MCF 10A (cell line): Measurements from ENCODE around the gene COBL. TPM values are rescaled to one million over a fixed set of nuclear protein-coding genes. Genes with fewer than 3 reads are reported as not detected.

Experiments used
- BruUV-seq: library from RNA; stranded (reverse); fragments of 400-500 nt; replicated peaks from 2 replicates; lab custom pipeline; 2021; lab: Mats Ljungman, UMichigan
- CTCF ChIA-PET: fragments of 300-600 bp; sonication (Branson Sonifier 250); formaldehyde crosslinking; extraction: SDS; loops from one replicate; lab custom pipeline; 2021; ENCODE audit warnings: antibody characterized with exemption, inconsistent platforms; lab: Yijun Ruan, JAX
- POLR2A ChIA-PET: fragments of 300-600, 350-650 bp; sonication (Branson Sonifier 250); formaldehyde crosslinking; extraction: SDS; loops from one replicate; lab custom pipeline; 2020; ENCODE audit warnings: antibody characterized with exemption, inconsistent platforms; lab: Yijun Ruan, JAX
- DNase-seq: peaks from one replicate; pipeline ENCODE4 v3.0.0-alpha.2; 2018; ENCODE audit not compliant: unreplicated experiment
- H3K27ac Mint-ChIP-seq: one replicate; pipeline ENCODE4 v1.8.0; 2022; ENCODE audit warnings: mild to moderate bottlenecking, low read depth, mixed read lengths; ENCODE audit not compliant: unreplicated experiment
- H3K27me3 Mint-ChIP-seq: one replicate; pipeline ENCODE4 v1.8.0; 2022; ENCODE audit warnings: mixed read lengths; ENCODE audit not compliant: insufficient read depth, unreplicated experiment
- H3K36me3 Mint-ChIP-seq: one replicate; pipeline ENCODE4 v1.8.0; 2022; ENCODE audit warnings: mild to moderate bottlenecking, moderate library complexity, mixed read lengths; ENCODE audit not compliant: insufficient read depth, unreplicated experiment
- H3K4me1 Mint-ChIP-seq: one replicate; pipeline ENCODE4 v1.8.0; 2022; ENCODE audit warnings: mixed read lengths; ENCODE audit not compliant: insufficient read depth, unreplicated experiment
- H3K4me3 Mint-ChIP-seq: one replicate; pipeline ENCODE4 v1.8.0; 2022; ENCODE audit warnings: mild to moderate bottlenecking, moderate library complexity, mixed read lengths; ENCODE audit not compliant: unreplicated experiment
- H3K9me3 Mint-ChIP-seq: one replicate; pipeline ENCODE4 v1.8.0; 2022; ENCODE audit warnings: mixed read lengths; ENCODE audit not compliant: unreplicated experiment
- CTCF ChIP-seq: fragments of 200-600 bp; IDR thresholded peaks from one replicate; pipeline ENCODE4 v1.8.0; 2022; ENCODE audit warnings: antibody characterized with exemption, mild to moderate bottlenecking; ENCODE audit not compliant: unreplicated experiment
- intact Hi-C: fragments of 100-400 bp; cut with micrococcal nuclease; formaldehyde crosslinking; loops from 2 replicates; pipeline ENCODE4 v1.14.1; 2022
- total RNA-seq: library from RNA; stranded (reverse); gene quantifications from 2 replicates; pipeline ENCODE4 v1.2.3, GENCODE V29; 2022

Gene COBL
- total RNA-seq, 1 experiment from 2014 or later, result 12.3 TPM

GRCh38 chr7:51078653-51079052, 238.0 kb downstream of the COBL start:
- Mint-ChIP-seq H3K4me3 (no peak overlapping the region), H3K9me3 (no peaks in the 10 kb centered on the region), H3K4me1 (no peaks in the 10 kb centered on the region), H3K27me3 (no peaks in the 10 kb centered on the region), H3K27ac (no peak overlapping the region), H3K36me3 (no peaks in the 10 kb centered on the region)
- no peak for TF ChIP-seq CTCF
- no TSS peak for BruUV-seq
- no peak for DNase-seq
- CTCF ChIA-PET, result interaction anchor here (0.6 to 2.2 kb wide), 7 partner anchors 10 to 479 kb away, joined by 3 to 10 read pairs (median 3); no protein-coding TSS in a partner anchor
- intact Hi-C loops, result no loop called here
- POLR2A ChIA-PET, result no interaction called here

GRCh38 chr7:51077987-51078370, 238.6 kb downstream of the COBL start:
- ChIA-PET CTCF (interaction anchor here (0.5 to 1.7 kb wide), 4 partner anchors 10 to 558 kb away, joined by 3 to 5 read pairs (median 4); no protein-coding TSS in a partner anchor), POLR2A (no interaction called here)
- Mint-ChIP-seq H3K9me3 (no peaks in the 10 kb centered on the region), H3K36me3 (no peaks in the 10 kb centered on the region), H3K27ac (no peak overlapping the region), H3K4me1 (no peaks in the 10 kb centered on the region), H3K27me3 (no peaks in the 10 kb centered on the region), H3K4me3 (no peak overlapping the region)
- no peak for TF ChIP-seq CTCF
- intact Hi-C loops, result no loop called here
- no TSS peak for BruUV-seq
- no peak for DNase-seq

- no peaks in the 10 kb centered on the region for H3K36me3 Mint-ChIP-seq
- H3K27ac Mint-ChIP-seq, result no peak overlapping the region
- BruUV-seq, result no TSS peak
- no peak for TF ChIP-seq CTCF
- no peak overlapping the region for H3K4me3 Mint-ChIP-seq
- POLR2A ChIA-PET, result no interaction called here
- no peaks in the 10 kb centered on the region for H3K4me1 Mint-ChIP-seq
- CTCF ChIA-PET, result interaction anchor here (0.5 to 1.7 kb wide), 7 partner anchors 10 to 557 kb away, joined by 3 to 6 read pairs (median 4); no protein-coding TSS in a partner anchor
- no peaks in the 10 kb centered on the region for H3K9me3 Mint-ChIP-seq
- intact Hi-C loops, result no loop called here
- H3K27me3 Mint-ChIP-seq, result no peaks in the 10 kb centered on the region
- DNase-seq, result no peak
Measured at GRCh38 chr7:51077316-51077986, 239.2 kb downstream of the COBL start.

- H3K9me3 Mint-ChIP-seq, result no peaks in the 10 kb centered on the region
- TF ChIP-seq CTCF, result no peak
- no peaks in the 10 kb centered on the region for H3K36me3 Mint-ChIP-seq
- DNase-seq, result no peak
- BruUV-seq, result no TSS peak
- H3K27me3 Mint-ChIP-seq, result no peaks in the 10 kb centered on the region
- no peak overlapping the region for H3K27ac Mint-ChIP-seq
- CTCF ChIA-PET, result interaction anchor here (0.6 to 1.6 kb wide), 5 partner anchors 78 to 1188 kb away, joined by 3 to 6 read pairs (median 3); no protein-coding TSS in a partner anchor
- POLR2A ChIA-PET, result no interaction called here
- intact Hi-C loops, result no loop called here
- H3K4me3 Mint-ChIP-seq, result no peak overlapping the region
- no peaks in the 10 kb centered on the region for H3K4me1 Mint-ChIP-seq
Measured at GRCh38 chr7:51075681-51076580, 240.7 kb downstream of the COBL start.
